GM03348 (cell line): Measurements from ENCODE around the gene PEBP1.
"Not testable (repeated sequence)": the region's sequence is repeated elsewhere in the genome, so short reads cannot be mapped to it uniquely, and the experiment has no call there.

Experiments
- DNase-seq: peaks from one replicate; pipeline ENCODE4 v3.0.0; 2012; ENCODE audit warnings: low spot score

PEBP1 gene

DNA sequence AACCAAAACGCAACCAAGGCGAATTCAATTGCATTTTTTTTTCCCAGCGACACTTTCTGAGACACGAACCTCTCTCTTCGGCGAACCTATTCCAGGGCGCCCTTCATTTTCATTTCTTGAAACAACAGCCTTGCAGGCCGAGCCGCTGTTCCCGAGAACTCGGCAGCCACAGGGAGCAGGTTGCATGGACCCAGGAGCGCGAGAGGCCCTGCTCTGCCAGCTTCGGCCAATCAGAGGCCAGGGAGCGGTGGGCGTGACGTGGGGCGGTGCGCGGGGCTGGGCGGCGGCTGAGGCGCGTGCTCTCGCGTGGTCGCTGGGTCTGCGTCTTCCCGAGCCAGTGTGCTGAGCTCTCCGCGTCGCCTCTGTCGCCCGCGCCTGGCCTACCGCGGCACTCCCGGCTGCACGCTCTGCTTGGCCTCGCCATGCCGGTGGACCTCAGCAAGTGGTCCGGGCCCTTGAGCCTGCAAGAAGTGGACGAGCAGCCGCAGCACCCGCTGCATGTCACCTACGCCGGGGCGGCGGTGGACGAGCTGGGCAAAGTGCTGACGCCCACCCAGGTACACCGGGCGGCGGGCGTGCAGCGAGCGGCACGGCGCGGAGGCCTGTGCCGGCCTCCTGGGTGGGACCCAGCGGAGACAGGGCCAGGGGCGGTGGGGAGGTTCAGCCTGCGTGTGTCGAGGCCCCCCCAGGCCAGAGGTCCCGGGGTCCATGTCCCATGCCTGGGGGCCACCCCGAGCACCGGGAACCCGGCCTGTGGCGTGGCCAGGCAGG, at the start of gene PEBP1:
Gene PEBP1, plus strand, starts transcription at position 337 of the 771 bp plus-strand sequence. Its CDS starts 86 bp downstream, at position 423.
- DNase-seq: peak; percentile 99

DNA sequence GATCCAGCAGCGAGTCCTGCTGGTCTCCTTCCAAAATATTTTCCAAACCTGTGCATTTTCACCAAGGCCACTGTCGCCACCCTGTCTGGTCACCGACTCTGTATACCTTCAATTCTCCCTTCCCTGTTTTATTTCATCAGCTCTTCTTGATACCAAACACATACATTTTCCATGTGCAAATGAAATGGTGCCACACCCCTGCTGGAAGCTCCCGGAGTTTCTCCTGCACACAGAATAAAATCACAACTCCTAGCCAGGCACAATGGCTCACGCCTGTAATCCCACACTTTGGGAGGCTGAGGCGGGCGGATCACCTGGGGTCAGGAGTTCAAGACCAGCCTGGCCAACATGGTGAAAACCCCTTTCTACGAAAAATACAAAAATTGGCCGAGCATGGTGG, 46.1 kb upstream of the PEBP1 start:
- no peak for DNase-seq

DNA sequence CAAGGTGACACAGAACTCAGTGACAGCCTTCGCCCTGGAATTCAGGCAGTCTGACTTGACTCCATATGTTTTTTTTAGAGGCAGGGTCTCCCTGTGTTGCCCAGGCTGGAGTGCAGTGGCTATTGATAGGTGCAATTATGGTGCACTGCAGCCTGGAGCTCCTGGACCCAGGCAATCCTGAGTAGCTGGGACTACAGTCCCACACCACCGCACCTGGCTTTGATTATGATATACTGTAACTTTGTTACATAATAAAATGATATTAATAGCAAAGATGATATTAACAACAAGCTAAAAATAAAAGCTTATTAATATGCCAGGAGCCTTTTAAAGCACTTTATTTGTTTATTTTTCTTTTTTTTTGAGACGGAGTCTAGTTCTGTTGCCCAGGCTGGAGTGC, 41.9 kb upstream of the PEBP1 start:
- DNase-seq: no peak

DNA sequence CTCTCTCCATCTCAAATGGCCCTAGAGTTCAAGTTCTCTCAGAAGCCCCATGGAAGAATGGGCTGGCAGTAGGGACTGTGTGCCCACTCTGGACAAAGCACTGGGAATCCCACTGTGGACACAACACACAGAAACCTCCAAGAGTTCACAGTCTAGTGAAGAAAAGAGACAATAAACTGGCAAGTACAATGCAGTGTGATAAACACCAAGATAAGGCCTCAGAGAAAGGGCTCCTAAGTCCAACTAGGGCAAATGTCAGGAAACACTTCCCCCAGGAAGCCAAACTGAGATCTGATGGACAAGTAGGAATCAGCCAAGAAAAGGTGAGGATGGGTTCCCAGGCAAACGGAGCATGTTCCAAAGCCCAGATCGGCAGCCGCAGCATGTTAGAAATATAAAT, 37.5 kb upstream of the PEBP1 start:
- DNase-seq: no peak

DNA sequence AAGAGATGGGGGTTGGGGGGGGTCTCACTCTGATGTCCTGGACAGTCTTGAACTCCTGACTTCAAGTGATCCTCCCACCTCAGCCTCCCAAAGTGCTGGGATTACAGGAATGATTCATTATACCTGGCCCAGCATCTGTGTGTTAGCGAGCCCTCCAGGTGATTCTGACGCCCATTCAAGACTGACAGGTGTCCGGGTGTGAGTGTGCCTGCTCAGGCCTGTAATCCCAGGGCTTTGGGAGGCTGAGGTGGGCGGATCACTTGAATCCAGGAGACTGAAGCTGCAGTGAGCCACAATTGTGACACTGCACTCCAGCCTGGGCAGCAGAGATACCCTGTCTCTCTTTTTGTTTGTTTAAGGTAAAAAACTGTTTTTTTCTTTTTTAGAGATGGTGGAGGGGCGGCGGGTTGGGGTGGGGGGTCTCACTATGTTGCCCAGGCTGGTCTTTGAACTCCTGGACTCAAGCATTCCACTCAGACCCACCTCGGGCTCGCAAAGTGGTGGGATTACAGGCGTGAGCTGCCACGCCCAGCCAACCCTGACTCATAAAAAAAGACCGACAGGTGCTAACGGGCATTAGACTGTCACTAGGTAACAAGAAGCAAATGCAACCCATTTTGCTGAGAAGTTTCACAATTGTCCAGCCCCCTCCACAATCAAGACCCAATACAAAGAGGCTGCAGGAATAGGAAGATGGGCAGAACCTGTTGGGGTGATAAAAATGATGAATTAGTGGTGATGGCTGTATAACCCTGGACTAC, 36.8 kb upstream of the PEBP1 start:
- no peak for DNase-seq

DNA sequence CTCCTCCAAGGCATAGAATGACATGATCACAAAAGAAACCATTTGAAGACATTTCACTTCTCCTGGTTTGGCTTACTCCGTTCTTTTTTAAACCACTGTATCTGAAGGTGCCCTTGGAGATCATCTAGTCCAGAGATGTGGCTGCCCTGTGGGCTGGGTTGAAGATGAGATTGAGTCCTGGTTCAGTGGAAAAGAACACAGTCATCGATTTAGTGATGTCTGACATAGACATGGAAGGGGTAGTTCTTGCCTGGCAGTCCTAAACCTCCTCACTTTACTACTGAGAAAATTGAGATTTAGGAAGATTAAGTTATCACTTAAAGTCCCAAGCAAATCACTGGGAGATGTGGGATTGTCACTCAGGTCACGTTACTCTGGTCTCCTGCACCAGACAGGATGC, 34.9 kb upstream of the PEBP1 start:
- no peak for DNase-seq

DNA sequence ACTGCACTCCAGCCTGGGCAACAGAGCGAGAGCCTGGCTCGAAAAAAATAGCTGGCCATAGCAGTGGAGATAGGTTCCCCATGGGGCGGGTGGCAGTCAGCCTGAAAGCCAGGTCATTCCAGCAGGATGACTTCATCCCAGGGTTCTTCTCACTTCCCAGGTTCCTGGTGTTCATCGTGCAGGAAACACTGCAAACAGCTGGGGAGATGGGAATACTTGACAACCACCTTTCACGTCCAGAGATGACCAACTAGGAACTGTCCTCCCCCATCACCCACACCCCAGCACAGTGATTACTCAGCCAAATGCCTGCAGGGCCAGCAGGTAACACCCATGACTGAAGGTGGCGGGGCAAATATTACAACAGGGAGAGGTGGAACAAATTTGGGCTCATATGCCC, 33.9 kb upstream of the PEBP1 start:
- no peak for DNase-seq

DNA sequence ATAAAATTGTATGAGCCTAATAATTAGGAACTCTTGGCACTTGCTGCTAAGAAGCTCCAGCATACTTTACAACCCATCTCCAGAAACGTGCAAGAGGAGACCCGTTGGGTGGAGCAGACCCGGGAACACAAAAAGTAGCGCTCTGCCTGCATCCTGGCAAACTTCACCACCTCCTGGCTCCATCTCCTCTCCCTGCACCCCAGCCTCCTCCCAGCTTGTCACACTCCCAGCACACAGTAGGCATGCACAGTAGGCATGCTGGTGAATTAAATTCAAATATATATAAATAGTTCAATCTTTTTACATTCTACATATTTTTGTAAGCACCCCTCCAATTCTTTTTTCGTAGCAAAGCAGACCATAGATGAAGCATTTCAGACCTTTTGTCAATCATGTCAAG, 33.3 kb upstream of the PEBP1 start:
- peak; percentile 14 for DNase-seq

DNA sequence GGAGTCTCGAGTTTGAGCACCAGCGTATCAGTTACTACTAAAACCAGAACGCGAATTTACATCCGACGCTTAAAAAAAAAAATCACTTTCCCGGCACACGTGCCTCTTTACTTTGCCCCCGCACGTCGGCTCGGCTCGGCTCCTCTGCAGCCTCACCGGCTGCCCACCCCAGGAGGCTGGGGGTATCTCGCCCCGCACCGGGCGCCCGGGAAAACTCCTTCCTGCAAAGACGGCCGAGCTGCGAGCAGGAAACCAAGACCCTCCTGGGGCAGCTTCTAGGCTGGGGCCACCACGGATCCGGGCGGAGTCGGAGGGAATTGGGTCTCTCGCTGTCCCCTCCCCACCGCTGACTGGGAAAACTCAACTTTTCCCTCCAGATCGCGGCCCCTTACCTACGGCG, 32.7 kb upstream of the PEBP1 start:
- peak; percentile 42 for DNase-seq

DNA sequence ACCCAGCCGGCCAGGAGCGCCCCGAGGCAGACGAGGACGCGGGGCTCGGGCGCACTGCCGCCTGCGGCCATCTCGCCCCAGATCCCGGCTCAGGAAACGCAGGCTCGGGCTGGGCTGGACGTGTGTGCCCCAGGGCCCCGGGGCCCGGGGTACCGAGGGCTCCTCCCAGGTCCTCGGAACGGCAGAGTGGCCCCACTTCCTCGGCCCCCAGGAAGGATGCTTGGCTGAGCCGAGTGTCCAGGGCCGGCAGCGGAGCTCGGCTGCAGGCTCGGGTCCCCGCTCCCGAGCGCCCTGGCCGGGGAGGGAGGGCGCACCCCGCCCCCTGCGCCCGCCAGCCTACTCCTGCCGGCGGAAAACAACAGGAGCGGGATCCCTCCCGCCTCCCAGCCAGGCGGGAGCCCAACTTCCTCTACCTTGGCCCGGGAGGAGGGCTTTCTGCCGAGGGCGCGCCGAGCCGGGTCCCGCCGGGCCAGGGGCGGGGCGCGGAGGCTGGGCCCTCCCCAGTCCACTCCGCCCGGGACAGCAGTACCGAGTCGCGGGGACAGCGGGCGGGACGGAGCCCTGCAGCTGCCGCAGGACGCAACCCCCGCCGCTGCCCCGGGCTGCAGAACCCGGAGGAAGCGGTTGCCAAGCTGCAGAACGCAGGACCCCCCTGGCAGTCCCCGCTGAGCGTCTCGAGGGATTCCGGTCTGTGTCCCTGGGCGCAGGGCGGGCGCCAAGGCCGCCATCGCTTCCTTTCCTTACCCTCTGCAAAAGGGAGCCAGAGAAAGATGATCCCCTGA, 32.1 kb upstream of the PEBP1 start, which contains the start of gene VSIG10:
Gene VSIG10, minus strand, starts transcription at position 411 of the 782 bp plus-strand sequence. Its CDS starts 340 bp downstream, at position 71.
- DNase-seq: peak; percentile 94

DNA sequence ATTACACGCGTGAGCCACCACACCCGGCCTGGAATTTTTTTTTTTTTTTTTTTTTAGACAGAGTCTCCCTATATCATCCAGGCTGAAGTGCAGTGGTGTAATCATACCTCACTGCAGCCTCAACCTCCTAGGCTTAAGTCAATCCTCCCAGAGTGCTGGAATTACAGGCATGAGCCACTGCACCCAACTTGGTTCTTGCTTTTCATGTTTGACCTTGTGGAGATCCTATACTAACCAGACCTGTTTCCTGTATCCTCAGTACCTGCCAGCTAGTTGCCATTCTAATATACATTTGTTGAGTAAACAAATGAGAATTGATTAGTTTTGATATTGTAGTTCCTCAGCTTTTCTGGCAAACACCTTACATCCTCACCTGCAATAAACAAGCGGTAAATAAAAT, 28.9 kb upstream of the PEBP1 start:
- DNase-seq: no peak

DNA sequence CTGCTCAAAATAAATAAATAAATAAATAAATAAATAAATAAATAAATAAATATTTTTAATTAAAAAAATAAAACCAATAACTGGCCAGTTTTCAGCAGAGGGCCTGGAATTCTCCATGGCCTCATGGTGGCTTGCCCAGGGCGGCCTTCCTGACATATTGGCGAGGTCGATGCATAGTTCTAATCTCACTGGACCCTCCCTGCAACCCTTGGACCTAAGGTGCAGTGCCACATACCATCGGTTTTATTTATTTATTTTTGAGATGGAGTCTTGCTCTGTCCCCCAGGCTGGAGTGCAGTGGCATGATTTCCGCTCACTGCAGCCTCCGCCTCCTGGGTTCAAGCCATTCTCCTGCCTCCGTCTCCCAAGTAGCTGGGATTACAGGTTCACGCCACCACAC, 28.2 kb upstream of the PEBP1 start:
- DNase-seq: no peak

DNA sequence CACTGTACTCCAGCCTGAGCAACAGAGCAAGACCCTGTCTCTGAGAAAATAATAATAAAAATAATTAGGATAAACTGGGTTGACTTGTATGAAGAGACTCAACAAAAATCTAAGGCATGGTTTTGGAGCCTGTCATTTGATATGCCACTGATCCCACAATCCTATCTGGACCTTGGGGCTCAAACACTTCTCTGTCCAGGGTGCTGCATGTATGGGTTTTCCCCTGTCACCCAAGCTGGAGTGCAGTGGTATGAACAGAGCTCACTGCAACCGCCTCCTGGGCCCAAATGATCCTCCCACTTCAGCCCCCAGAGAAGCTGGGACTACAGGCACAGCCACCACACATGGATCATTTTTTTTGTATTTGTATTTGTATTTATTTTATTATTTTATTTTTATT, 26.8 kb upstream of the PEBP1 start:
- DNase-seq: no peak

DNA sequence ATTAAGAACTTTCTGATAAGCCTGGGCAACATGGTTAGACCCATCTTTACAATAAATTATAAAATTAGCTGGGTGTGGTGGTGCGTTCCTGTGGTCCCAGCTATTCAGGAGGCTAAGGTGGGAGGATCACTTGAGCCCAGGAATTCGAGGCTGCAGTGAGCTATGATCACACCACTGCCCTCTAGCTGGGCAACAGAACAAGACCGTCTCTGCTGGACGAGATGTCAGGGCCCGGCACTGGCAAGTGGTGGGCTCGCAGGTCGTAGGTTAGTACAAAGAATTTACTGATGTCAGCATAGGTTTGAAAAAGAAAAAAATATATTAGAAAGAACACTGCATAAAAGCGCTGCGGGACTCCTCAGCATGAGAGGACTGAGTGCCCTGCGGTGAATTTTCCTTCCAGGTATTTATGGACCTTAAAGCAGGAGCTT, 16.5 kb upstream of the PEBP1 start:
- DNase-seq: no peak

DNA sequence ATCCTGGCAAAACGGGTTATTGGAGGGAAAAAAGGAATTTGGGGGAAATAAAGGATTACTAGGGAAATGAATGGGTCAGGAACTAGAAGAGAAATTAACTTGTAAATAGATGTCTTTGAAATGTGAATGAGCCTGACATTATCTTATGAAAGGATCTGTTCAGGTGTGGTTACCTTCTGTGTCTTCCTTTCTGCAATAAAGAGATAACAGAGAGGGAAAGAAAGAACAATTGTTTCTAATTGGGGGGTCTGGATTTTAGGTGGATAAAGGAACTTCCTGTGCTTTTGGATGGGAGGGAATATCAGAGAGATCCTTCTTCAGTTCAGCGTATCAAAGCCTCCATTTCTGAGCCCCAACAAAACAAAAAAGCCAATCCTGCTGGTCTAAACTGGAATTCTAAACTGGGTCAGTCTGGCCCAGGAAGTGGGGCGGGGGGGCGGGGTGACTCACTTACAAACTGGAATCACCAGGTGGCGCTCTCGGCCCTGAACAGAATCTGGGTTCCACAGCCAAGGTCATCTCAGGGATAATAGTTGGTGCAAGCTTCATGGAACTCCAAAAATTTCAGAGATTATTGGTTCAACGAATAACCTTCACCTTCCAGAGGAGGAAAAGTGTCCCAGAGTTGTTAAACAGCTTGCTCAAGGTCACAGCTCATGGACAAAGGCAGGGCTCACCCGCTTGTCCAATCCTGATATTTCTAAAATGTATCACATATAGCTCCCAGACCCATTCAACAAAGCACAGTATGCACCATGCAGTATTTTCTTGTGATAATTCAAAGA, 15.2 kb upstream of the PEBP1 start:
- peak; percentile 92 for DNase-seq

DNA sequence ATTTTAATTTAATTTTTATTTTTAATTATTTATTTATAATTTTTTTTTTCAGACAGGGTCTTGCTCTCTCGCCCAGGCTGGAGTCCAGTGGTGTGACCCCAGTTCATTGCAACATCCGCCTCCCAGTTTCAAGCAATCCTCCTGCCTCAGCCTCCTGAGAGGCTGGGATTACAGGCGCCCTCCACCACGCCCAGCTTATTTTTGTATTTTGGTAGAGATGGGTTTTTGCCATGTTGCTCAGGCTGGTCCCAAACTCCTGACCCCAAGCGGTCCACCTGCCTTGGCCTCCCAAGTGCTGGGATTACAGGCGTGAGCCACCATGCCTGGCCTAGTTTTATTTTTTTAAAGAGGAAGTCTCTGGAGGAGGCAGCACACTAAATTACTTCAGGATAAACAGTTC, 13.7 kb upstream of the PEBP1 start:
- no peak for DNase-seq

DNA sequence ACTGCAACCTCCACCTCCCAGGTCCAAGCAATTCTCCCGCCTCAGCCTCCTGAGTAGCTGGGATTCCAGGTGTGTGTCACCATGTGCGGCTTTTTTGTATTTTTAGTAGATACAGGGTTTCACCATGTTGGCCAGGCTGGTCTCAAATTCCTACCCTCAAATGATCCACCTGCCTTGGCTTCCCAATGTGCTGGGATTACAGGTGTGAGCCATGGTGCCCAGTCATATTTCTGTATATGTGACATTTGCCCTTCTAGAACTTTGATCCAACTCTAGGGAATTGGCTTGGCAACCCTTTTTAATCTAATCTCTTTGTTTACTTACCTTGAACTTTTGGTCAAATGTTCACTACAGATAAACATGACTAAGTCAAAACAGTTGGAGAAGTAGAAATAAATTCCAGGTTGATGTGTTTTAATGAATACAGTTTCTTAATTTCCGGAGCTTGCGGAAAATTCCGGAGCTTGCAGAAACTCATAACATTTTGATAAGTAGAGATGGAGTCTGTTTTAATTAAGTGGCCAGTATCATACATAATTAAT, 11.5 kb upstream of the PEBP1 start:
- DNase-seq: no peak

DNA sequence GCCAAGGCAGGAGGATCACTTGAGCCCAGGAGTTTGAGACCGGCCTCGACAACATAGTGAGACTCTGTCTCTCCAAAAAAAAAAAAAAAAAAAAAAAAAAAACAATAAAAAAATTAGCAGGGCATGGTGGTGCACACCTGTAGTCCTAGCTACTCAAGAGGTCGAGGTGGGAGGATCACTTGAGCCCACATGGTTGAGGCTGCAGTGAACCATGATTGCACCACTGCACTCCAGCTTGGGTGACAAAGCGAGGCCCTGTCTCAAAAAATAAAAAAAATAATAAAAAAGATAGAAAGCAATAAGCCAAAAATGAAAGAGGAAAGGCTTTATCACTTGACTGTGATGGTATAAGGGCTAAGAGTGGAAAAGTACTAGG, 10.2 kb upstream of the PEBP1 start:
- DNase-seq: no peak

DNA sequence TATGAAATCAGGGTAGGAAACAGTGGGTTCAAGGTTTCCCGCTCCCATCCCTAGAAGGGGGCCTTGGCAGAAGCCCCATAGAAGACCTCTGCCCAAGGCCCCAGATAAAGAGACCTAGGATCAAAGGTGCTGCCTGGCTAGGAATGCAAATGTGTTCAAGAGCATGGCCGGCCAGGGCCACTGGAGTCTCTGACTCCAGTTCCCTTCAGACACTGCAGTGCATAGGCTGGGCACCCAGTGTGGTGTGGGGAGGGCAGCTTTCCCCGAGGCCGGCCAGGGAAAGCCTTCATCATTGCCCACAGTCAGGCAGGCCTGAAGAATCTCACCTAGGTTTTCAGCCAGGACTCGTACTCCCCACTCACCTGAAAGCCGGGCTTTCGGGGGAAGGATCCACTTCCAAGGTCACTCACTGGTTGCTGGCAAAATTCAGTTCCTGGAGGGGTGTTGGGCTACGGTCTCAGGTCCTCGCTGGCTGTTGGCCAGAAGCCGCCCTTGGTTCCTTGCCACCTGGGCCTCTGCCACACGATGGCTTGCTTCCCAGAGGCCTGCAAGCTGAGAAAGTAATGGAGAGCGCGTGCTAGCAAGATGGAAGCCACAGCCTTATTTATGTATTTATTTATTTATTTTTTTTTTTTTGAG, 9.7 kb upstream of the PEBP1 start:
- DNase-seq: no peak

DNA sequence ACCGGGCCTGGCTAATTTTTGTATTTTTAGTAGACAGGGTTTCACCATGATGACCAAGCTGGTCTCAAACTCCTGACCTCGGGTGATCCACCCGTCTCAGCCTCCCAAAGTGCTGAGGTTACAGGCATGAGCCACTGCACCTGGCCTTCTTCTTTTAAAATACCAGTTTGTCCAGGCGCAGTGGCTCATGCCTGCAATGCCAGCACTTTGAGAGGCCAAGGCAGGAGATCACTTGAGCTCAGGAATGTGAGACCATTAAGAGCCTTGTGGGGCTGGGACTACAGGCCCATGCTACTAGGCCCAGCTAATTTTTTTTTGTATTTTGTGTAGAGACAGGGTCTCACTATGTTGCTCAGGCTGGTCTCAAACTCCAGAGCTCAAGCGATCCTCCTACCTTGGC, 8.1 kb upstream of the PEBP1 start:
- DNase-seq: no peak

DNA sequence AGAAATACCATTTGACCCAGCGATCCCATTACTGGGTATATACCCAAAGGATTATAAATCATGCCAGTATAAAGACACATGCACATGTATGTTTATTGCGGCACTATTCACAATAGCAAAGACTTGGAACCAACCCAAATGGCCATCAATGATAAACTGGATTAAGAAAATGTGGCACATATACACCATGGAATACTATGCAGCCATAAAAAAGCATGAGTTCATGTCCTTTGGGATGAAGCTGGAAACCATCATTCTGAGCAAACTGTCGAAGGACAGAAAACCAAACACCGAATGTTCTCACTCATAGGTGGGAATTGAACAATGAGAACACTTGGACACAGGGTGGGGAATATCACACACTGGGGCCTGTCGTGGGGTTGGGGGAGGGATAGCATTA, 6.5 kb upstream of the PEBP1 start:
- not testable (repeated sequence) for DNase-seq
